HG03457 (cell line): ENCODE data around the gene MATR3.
"Not testable (repeated sequence)": the region's sequence is repeated elsewhere in the genome, so short reads cannot be mapped to it uniquely, and the experiment has no call there.

Experiments used
- ATAC-seq: cut with Tn5 transposase; IDR thresholded peaks from one replicate; pipeline ENCODE4 v1.9.1; 2021; ENCODE audit warnings: moderate number of reproducible peaks; ENCODE audit not compliant: unreplicated experiment

The MATR3 gene

DNA sequence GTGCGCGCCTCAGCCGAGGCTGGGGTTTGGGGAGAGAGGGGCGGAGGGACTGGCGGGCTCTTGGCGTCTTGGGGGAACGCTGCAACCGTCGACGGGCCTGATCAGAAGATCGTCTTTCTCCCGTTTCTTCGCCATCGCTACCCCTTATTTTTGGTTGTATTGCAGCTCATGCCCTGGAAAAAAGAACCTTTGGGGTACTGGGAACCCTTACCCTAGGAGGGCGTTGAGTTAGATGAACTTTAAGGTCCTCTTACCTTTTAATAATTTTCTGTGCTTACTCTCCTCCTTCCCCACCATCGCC is 48.8 kb downstream of the MATR3 start:
- ATAC-seq: no peak

DNA sequence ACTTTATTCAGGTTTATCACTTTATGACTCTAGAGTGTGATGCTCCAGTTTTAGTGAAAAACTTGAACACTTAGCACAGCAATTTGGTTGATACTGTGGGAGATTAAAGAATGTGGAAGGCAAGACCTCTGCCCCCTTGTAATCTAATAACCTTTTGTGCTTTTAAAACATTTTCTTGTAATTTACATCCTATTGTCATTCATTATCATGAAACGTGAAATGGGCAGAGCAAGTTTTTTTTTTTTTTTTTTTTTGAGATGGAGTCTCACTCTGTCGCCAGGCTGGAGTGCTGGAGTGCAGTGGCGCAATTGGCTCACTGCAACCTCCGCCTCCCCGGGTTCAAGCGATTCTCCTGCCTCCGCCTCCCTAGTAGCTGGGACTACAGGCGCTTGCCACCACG is 49.9 kb downstream of the MATR3 start:
- ATAC-seq: no peak

DNA sequence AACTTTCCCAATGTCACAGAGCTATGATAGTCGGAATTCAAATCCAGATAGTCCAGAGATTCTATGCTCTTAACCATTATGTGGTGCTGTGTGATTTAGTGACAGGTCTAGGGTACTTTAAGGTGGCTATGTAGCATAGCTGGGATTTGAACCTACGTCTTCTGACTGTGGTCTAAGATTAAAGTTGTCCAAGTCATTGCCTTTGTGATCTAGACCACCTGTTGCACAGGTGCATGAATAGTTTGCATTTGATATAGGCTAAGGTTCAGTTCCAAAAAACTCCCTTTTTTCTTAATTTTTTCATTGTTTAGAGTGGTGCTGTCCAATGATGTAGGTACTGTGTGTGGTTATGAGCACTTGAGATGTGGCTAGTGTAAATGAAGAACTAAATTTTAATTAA is 50.6 kb downstream of the MATR3 start:
- ATAC-seq: no peak

DNA sequence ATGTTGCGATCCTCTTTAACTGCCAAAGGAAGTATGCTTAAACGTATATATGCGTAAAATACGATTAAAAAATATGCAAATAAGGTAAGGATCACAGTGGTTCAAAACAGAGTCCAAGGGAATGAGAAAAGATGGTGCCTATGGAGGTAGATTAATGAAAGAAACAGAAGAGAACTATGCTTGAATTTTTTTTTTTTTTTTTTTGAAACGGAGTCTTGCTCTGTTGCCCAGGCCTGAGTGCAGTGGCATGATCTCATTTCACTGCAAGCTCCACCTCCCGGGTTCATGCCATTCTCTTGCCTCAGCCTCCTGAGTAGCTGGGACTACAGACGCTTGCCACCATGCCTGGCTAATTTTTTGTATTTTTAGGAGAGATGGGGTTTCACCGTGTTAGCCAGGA is 51.9 kb downstream of the MATR3 start:
- ATAC-seq: not testable (repeated sequence)

DNA sequence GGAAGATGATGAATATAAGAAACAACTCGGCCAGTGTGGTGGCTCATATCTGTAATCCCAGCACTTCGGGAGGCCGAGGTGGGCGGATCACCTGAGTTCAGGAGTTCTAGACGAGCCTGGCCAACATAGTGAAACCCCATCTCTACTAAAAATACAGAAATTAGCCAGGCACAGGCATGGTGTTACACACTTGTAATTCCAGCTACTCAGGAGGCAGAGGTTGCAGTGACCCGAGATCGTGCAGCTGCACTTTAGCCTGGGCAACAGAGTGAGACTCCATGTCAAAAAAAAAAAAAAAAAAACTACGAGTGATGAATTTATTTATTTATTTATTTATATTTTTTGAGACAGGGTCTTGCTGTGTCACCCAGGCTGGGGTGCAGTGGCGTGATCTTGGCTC is 54.3 kb downstream of the MATR3 start:
- ATAC-seq: not testable (repeated sequence)

DNA sequence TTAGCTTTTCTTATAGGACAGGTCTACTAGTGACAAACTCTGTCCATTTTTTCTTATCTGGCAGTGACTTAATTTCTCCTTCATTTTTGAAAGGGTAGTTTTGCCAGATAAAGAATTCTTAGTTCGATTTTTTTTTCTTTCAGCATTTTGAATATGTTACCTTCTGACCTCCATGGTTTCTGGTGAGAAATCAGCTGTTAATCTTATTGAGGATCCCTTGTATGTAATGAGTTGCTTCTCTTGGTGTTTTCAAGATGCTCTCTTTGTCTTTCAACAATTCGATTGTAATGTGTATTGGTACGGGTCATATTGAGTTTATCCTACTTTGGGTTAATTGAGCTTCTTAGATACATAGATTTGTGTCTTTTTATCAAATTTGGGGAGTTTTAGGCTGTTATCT is 60.6 kb downstream of the MATR3 start:
- no peak for ATAC-seq

DNA sequence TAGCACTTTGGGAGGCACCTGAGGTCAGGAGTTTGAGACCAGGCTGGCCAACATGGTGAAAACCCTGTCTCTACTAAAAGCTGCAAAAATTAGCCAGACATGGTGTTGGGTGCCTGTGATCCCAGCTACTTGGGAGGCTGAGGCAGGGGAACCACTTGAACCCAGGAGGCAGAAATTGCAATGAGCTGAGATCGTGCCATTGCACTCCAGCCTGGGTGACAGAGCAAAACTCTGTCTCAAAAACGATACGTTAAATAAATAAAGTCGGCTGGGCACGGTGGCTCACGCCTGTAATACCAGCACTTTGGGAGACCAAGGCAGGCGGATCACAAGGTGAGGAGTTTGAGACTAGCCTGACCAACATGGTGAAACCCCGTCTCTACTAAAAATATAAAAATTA is 62.4 kb downstream of the MATR3 start:
- ATAC-seq: not testable (repeated sequence)

DNA sequence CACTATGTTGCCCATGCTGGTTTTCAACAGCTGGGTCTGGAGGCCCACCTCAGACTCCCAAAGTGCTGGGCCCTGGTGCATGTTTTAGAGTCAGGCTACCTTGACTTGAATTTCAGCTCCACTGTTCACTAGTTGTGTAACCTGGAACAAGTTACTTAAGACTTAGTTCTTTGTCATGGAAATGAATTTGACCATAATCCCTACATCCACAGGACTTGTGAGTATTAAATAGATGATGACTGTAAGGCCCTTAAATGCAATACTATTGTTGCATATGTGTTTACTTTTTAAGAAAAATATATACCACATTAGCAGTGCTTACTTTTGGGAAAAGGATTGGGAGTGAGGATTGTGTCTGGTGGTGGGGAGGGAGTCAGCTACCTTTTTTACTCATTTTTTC is 64.5 kb downstream of the MATR3 start:
- no peak for ATAC-seq

DNA sequence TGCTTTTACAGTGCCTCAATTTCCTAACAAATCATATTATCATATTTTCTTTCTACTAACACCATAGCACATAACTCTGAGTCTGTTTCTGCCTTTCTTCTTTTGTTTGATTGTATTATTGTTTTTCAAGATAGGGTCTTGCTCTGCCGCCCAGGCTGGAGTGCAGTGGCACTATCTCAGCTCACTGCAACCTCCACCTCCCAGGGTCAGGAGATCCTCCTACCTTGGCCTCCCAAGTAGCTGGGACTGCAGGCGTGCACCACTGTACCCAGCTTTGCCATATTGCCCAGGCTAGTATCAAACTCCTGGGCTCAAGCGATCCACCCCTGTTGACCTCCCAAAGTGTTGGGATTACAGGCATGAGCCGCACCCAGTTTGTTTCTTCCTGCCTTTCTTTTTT is 66.8 kb downstream of the MATR3 start:
- no peak for ATAC-seq

DNA sequence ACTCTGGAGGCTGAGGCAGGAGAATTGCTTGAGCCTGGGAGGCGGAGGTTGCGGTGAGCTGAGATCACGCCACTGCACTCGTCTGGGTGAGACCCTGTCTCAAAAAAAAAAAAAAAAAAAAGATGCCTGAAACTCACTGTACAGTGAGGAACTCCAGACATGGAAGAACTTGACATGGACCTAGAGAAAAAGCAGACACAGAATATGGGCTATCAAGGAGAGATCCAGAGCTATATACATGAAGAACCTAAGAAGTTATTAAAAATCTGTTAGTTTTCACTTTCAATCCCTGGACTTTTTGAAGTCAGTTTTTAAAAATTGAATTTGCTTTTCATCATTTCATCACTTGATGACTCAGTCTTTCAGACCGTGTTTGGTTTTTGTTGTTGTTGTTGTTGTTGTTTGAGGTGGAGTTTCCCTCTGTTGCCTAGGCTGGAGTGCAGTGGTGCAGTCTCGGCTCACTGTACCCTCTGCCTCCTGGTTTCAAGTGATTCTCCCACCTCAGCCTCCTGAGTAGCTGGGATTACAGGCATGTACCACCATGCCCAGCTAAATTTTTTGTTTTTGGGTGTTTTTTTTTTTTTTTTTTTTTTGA is 68.4 kb downstream of the MATR3 start:
- ATAC-seq: no peak

DNA sequence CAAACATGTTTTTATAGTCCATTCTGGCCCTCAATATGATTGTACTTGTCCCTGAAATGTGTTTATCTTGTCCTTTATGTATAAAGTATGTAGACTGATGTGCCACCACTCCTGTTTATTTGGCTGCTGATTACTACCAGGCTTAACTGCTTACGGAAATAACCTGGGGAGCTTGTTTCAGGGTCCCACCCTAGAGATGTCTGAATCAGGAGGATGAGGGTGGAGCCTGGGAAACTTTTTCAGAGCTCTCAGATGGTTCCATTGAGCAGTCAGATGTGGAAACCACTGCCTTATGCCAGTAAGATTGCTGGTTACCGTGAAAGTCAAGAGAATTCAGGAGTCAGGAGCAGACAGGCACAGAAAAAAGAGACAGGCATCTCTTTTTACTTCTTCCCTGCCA is 70.4 kb downstream of the MATR3 start:
- no peak for ATAC-seq

DNA sequence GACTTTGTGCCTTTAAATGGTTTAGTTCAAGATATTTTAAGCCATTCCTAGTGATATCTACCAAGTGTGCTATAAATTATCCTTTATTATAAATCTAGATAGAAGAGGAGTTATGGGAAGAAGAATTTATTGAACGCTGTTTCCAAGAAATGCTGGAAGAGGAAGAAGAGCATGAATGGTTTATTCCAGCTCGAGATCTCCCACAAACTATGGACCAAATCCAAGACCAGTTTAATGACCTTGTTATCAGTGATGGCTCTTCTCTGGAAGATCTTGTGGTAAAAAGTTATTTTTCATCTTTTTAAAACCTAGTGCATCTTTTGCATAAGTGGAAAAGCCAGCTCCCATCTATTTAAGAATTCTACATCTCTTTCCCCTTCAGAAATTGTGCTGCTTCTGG is 70.9 kb downstream of the MATR3 start:
- ATAC-seq: no peak

DNA sequence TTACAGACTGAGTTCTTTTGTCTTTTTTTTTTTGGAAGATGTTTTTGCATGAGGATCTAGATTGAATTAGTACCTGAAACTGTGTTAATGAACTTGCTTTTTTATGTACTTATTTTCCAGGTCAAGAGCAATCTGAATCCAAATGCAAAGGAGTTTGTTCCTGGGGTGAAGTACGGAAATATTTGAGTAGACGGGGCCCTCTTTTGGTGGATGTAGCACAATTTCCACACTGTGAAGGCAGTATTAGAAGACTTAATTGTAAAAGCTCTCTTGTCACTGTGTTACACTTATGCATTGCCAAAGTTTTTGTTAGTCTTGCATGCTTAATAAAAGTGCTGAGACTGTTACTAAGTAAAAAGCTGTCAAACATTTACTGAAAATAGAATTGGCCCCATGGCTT is 75.1 kb downstream of the MATR3 start:
- ATAC-seq: no peak

DNA sequence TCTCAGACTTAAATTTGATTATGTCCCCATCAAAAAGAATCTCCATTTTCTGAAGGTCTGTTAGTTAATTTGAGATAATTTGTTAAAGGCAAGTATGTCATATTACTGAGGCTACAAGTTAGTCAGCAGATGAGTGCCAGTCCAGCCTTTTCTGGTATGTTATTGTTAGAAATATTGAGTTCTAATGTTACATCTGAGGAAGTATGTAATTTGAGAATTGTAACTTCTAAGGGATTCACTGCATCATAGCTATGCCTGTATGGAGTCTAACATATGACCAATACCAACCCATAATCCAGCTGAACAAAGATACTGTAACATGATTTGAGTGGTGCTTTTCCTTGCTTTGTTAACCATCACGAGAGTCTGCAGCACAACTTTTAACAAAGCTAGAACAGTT is 75.6 kb downstream of the MATR3 start:
- no peak for ATAC-seq

DNA sequence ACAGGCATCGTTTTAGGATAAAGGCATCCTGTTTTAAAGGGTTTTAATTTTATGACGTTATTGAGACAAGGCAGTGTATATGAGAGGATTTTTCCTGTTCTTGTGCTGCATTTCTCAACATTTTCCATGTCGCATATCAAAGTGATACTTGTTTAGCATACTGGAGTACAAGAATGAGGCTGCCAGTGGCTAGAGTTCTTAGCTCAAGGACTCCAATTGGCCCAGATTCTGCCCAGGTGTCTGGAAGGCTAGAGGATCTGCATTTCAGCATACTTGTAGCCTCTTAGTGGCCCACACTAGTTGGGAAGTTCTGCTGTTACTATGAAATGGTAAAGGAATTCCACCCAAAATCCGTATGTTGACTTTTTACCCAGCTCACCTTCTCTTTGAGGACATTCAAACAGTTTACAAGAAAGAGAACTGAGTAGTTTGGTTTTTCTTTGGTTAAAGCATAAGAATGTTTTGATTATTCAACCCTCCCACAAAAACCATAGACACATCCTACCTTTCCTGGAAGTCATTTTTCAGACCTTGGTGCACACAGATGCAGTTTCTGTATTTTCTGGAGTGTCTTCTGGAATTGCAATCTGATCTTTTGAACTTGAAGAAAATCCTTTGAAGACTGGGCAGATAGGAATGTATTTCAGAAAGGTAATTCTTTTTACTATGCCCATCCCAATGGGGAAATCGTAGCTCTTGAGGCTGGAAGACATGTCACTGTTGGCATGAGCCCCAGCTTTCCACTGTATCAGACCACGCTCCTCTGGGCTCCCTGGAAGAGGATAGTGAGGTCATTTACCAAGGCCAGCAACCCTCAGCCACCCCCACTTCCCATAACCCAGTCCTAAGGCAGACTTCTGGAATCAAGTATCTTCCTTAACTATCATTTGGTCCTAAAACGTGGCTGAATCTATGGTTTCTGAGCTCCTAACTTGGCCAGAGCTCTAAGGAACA is 78.2 kb downstream of the MATR3 start:
- ATAC-seq: no peak

DNA sequence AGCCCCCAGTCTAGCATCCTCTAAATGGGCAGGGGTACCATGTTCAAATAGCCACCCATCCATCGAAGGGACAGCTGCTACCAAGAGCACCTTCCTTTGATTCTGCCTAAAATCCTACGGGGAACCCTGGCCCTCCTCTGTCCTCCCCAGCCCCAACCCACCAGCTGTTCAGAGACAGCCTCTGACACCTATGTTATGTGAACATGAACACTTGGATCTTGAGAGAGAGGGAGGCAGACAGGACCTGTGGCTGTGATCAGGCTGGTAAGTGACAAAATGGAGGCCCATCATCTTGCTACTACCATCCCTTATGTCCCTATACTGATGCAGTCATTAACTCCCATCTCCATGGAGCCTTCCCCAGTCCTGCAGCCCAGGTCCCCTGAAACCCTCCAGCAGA is 81.4 kb downstream of the MATR3 start:
- ATAC-seq: no peak

DNA sequence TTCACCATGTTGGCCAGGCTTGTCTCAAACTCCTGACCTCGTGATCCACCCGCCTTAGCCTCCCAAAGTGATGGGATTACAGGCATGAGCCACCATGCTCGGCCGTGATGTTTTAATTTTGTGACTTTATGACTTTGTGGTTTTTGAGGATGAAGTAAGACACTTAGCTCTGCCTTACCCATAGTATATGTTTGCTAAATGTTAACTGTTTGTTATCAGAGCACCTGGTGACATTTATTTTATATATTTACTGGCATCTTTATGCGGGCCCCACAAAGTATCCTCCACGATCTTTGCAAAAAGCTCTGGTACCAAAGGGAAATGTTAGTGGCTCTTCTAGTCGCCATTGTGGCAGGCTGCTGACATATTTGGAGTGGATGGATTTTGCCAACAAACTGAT is 82.8 kb downstream of the MATR3 start:
- ATAC-seq: no peak

DNA sequence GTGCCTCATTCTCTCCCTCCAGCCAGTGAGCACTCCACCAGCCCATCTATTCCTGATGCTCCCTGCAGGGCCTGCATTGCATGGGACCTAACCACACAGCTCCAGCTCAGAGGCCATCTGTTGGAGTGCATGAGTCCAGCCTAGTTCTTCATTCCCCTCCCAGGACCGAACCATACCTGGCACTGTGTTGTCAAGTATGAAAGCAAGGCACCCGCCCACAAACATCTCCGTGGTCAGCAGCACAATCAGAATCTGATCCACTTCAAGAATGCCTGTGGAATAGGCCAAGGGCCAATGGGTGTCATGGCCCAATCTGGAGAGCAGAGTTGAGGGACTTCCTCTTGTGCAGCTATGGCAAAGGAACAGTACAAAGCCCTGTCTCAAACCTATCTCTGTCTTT is 83.7 kb downstream of the MATR3 start:
- ATAC-seq: no peak

DNA sequence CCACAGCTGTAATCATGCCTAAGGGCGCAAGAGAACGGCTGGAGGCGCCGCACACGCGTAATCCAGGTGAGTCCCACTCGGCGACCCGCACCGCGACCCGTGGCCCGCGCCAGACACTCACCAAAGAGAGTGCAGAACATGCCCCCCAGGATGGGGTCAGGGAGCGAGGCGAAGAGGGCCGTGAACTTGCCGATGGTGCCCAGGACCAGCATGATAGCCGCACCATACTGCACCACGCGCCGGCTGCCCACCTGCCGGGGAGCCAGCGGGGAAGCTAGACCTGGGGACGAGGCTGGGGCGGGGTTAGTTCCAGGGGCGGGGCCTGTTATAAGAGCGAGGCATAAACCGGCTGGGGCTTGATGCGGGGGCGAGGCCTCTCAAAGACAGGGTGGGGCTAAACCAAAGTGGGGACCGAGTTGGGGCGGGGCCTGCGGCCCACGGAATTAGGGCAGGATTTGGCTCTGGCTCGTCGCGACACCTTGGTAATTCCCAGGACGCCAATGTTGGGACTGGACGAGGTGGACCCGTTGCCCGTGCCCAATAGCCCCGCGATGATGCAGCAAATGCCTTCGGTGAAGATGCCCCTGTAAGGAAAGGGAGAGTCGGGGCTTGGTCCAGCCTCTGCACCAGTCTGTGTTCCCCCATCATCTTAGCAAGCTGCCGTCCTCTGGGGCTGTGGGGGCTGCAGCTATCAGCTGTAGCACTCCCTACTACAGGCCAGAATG is 84.7 kb downstream of the MATR3 start:
- no peak for ATAC-seq

DNA sequence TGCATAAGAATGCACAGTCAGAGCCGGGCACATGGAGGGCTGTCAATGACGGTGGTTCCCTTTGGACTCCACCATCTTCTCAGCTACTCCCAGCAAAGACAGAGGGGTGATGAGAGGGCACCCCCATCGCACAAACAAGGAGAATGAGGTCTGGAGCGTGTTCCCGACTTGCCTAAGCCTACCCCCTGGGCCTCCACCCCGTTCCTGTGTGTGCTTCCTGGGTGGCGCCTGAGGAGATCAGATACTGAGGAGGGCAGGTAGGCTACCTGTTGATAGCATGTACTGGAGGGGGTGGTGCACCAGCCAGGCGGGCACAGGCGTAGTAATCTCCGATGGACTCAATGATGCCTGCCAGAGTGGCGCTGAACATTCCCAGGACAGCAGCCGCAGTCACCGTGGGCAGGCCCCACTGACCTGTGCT is 85.4 kb downstream of the MATR3 start:
- no peak for ATAC-seq

DNA sequence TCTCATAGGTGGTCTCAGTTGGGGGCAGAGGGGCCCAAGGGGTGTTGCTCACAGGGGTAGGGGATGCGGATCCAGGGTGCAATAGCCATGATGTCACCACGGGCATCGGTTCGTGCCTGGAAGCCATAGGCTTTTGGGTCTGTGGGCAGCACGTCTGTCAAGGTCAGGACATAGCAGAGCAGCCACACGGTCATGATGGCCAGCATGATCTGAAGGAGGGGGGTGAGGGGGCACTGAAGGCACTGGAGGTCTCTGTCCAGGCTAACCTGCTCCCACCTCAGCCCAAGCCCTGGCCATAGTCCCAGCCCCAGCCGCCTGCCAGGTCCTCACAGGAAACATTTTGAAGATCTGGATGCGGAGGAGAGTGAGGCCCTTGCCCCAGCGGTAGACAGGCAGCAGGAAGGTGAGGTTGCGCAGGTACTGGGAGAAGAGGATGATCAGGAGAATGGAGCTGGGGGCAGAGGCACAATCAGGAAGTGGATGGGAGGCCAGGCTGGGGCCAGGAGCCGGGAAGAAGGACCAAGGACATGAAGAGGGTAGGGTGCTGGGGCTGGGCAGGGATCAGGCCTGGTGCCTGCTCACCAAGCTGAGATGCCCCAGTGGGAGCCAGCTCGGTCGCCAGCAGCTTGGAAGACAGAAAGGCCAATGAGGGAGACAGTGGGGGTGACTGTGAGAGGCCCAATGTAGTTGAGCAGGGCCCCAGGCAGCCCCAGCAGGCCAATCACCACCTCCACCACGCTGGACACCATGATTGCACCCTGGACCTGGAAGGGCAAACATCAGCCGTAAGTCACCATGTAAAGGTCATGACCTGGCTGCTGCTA is 86.3 kb downstream of the MATR3 start:
- no peak for ATAC-seq
